Measurements from ENCODE around the gene TTLL7. TPM values are rescaled to one million over a fixed set of nuclear protein-coding genes. Genes with fewer than 3 reads are reported as not detected.

Gene TTLL7
- total RNA-seq, 1 experiment from 2014 or later = 6.6 TPM

DNA sequence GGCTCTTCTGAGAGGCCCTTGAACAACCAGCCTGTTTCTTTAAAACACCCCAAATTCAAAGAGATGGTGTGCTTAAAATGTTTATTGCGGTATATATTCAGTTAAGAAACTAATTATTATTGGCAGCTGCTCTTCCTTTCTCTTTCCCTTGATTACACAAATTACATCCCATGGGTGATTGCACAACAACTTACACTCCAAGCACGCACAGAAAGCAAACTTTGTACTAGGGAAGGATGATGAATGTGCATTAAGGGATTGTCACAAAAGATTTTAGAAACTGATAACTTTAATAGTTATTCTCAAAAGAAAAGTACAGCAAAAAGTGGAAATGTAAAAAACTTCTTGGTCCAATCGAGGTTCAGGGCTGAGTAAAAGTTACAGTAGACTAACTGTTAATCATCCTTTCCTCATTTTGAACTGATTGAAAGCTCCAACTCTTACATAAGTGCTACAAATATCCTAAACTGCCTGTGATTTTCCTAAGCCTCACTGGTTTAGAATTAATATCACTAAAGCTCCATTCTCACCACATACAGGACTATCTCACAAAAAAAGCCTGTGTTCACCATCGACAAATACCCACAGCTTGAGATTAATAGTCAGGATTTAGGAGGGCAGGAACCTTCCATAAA lies 153.4 kb downstream of the TTLL7 start:
- Histone ChIP-seq H2AFZ (ENCODE audit: low read length) (no peak overlapping the region), H2BK120ac (ENCODE audit: low read depth, low read length, poor library complexity, severe bottlenecking) (no peak overlapping the region), H3K79me1 (ENCODE audit: insufficient read depth, low read depth, low read length, poor library complexity, severe bottlenecking) (no peaks in the 10 kb centered on the region), H2BK5ac (ENCODE audit: insufficient read length, low read length) (no peak overlapping the region), H4K20me1 (ENCODE audit: control insufficient read depth, insufficient read depth, insufficient read length) (no peaks in the 10 kb centered on the region), H2AK5ac (ENCODE audit: insufficient read length, low read length) (no peak overlapping the region), H3K23me2 (ENCODE audit: insufficient read length, low read depth, low read length, poor library complexity, severe bottlenecking) (no peaks in the 10 kb centered on the region), H3K4me1 (ENCODE audit: insufficient read depth, low read length) (no peaks in the 10 kb centered on the region), H3K14ac (ENCODE audit: insufficient read depth, low read length) (no peak overlapping the region), H3K79me2 (ENCODE audit: insufficient read depth, low read length) (no peaks in the 10 kb centered on the region), H3K4me2 (ENCODE audit: insufficient read depth, insufficient read length, low read length) (no peak overlapping the region), H3T11ph (ENCODE audit: low read length) (no peak overlapping the region), H3K4ac (ENCODE audit: low read depth, low read length) (no peak overlapping the region), H4K8ac (replicated peaks; ENCODE audit: insufficient read length, low read depth, low read length) (no peak overlapping the region), H2BK20ac (ENCODE audit: low read depth, low read length, poor library complexity, severe bottlenecking) (no peak overlapping the region), H3K9me3 (ENCODE audit: control insufficient read depth, low read depth, low read length) (no peaks in the 10 kb centered on the region), H3K18ac (ENCODE audit: insufficient read length, low read depth, low read length) (no peak overlapping the region), H4K5ac (ENCODE audit: insufficient read length, low read depth, low read length) (no peak overlapping the region), H2BK12ac (ENCODE audit: insufficient read length, low read depth, low read length) (no peak overlapping the region), H3K56ac (ENCODE audit: insufficient read length, low read depth, low read length) (no peak overlapping the region), H2BK15ac (ENCODE audit: low read depth, low read length) (no peak overlapping the region), H3K23ac (ENCODE audit: insufficient read length, low read depth, low read length) (no peak overlapping the region), H3K27me3 (ENCODE audit: insufficient read depth, low read length) (no peaks in the 10 kb centered on the region), H3K27ac (ENCODE audit: insufficient read length, low read depth, low read length) (no peak overlapping the region), H3K9ac (ENCODE audit: extremely low read depth, insufficient read length, low read length) (no peak overlapping the region), H4K91ac (ENCODE audit: insufficient read length, low read depth, low read length) (no peak overlapping the region)
- H3K27me3 Mint-ChIP-seq (ENCODE audit: low read depth) = no peaks in the 10 kb centered on the region; the same call in 1 of the 2 replicates
- H3K27ac Mint-ChIP-seq = no peak overlapping the region
- H3K4me1 Mint-ChIP-seq = no peaks in the 10 kb centered on the region; a peak in 1 of 4 replicates
- TF ChIP-seq, protein P1, sequence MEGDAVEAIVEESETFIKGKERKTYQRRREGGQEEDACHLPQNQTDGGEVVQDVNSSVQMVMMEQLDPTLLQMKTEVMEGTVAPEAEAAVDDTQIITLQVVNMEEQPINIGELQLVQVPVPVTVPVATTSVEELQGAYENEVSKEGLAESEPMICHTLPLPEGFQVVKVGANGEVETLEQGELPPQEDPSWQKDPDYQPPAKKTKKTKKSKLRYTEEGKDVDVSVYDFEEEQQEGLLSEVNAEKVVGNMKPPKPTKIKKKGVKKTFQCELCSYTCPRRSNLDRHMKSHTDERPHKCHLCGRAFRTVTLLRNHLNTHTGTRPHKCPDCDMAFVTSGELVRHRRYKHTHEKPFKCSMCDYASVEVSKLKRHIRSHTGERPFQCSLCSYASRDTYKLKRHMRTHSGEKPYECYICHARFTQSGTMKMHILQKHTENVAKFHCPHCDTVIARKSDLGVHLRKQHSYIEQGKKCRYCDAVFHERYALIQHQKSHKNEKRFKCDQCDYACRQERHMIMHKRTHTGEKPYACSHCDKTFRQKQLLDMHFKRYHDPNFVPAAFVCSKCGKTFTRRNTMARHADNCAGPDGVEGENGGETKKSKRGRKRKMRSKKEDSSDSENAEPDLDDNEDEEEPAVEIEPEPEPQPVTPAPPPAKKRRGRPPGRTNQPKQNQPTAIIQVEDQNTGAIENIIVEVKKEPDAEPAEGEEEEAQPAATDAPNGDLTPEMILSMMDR (conservative IDR thresholded peaks at IDR 0.05) = no peak
- no peak overlapping the region for H3K4me3 Mint-ChIP-seq
- H3K36me3 Mint-ChIP-seq (ENCODE audit: insufficient read depth in 1 of 3, low read depth in 3 of 3) = no peaks in the 10 kb centered on the region
- no peak for DNase-seq
- H3K9me3 Mint-ChIP-seq = no peaks in the 10 kb centered on the region
- no CpG with 5 or more reads among the region's 4 CpGs for WGBS (ENCODE audit: extremely low coverage, insufficient read length, low lambda C conversion rate)
